SK-N-SH (cell line): ENCODE data around the gene ABI1. TPM values are rescaled to one million over a fixed set of nuclear protein-coding genes. Genes with fewer than 3 reads are reported as not detected.

Source experiments
- CTCF ChIA-PET: fragments of 300-600, 350-600 bp; formaldehyde crosslinking; extraction: SDS; loops from one replicate; lab custom pipeline; 2021; lab: Yijun Ruan, JAX
- POLR2A ChIA-PET: fragments of 350-600 bp; sonication (Branson Sonifier 250); formaldehyde crosslinking; extraction: SDS; loops from one replicate; lab custom pipeline; 2020; ENCODE audit warnings: antibody characterized with exemption, inconsistent platforms; lab: Yijun Ruan, JAX
- DNase-seq: peaks from one replicate; pipeline ENCODE4 v3.0.0; 2012
- H2AFZ ChIP-seq: fragments of 200-600 bp; sonication (generic); 2 replicates; pipeline ENCODE4 v1.8.1; 2016; ENCODE audit warnings: antibody characterized with exemption, mild to moderate bottlenecking, low read depth
- H3F3A ChIP-seq: fragments of 200-600 bp; sonication (generic); replicated peaks from 2 replicates; pipeline ENCODE3; 2016; ENCODE audit warnings: antibody characterized with exemption, mild to moderate bottlenecking; ENCODE audit not compliant: insufficient read depth
- H3K27ac ChIP-seq, 2 experiments: fragments of 200-500 bp in 1 of 2; fragments of 200-600 bp in 1 of 2; sonication (Bioruptor generic) in 1 of 2; sonication (generic), shearing (Covaris generic) in 1 of 2; 2 replicates each; pipeline versions ENCODE4 v1.5.1 to v1.6.1; 2014 to 2016; ENCODE audit warnings: low read depth in 2 of 2, inconsistent platforms in 1 of 2, low read length in 1 of 2, mild to moderate bottlenecking in 1 of 2, mixed read lengths in 1 of 2
- H3K27me3 ChIP-seq: fragments of 200-600 bp; sonication (generic), shearing (Covaris generic); 2 replicates; pipeline ENCODE4 v1.6.1; 2016; ENCODE audit warnings: mixed run types; ENCODE audit not compliant: insufficient read depth
- H3K36me3 ChIP-seq, 2 experiments: fragments of 200-500 bp in 1 of 2; fragments of 200-600 bp in 1 of 2; sonication (Bioruptor generic) in 1 of 2; sonication (generic) in 1 of 2; replicated peaks in 1 of 2; 2 replicates each; pipeline versions ENCODE3 to v1.5.1; 2014 to 2016; ENCODE audit warnings: low read length in 1 of 2, mild to moderate bottlenecking in 1 of 2; ENCODE audit not compliant: insufficient read depth in 2 of 2, control insufficient read depth in 1 of 2
- H3K4me1 ChIP-seq, 2 experiments: fragments of 200-500 bp in 1 of 2; fragments of 200-600 bp in 1 of 2; sonication (Bioruptor generic) in 1 of 2; sonication (generic), shearing (Covaris generic) in 1 of 2; 2 replicates each; pipeline versions ENCODE4 v1.5.1 to v1.6.1; 2014 to 2016; ENCODE audit warnings: low read depth in 1 of 2, low read length in 1 of 2, mixed run types in 1 of 2; ENCODE audit not compliant: insufficient read depth in 2 of 2, control insufficient read depth in 1 of 2
- H3K4me2 ChIP-seq: fragments of 200-600 bp; sonication (generic), shearing (Covaris generic); 2 replicates; pipeline ENCODE4 v1.6.1; 2017; ENCODE audit warnings: mixed run types
- H3K4me3 ChIP-seq, 2 experiments: fragments of 200-500 bp in 1 of 2; fragments of 200-600 bp in 1 of 2; sonication (Bioruptor generic) in 1 of 2; sonication (generic), shearing (Covaris generic) in 1 of 2; 2 replicates each; pipeline versions ENCODE4 v1.5.1 to v1.8.1; 2014 to 2016; ENCODE audit warnings: low read depth in 2 of 2, inconsistent platforms in 1 of 2, low read length in 1 of 2, mild to moderate bottlenecking in 1 of 2, mixed read lengths in 1 of 2, moderate library complexity in 1 of 2
- H3K79me2 ChIP-seq: fragments of 200-600 bp; sonication (generic); 2 replicates; pipeline ENCODE4 v1.8.1; 2017; ENCODE audit warnings: mild to moderate bottlenecking; ENCODE audit not compliant: insufficient read depth
- H3K9ac ChIP-seq: fragments of 200-600 bp; sonication (generic); 2 replicates; pipeline ENCODE4 v1.6.1; 2017; ENCODE audit warnings: mixed run types
- H3K9me2 ChIP-seq: fragments of 200-600 bp; sonication (generic); 2 replicates; pipeline ENCODE4 v1.6.1; 2017; ENCODE audit warnings: mixed run types
- H3K9me3 ChIP-seq: fragments of 200-600 bp; sonication (generic); 2 replicates; pipeline ENCODE4 v1.6.1; 2017; ENCODE audit warnings: mixed run types, mild to moderate bottlenecking, moderate library complexity
- H4K20me1 ChIP-seq: fragments of 200-600 bp; sonication (generic); 2 replicates; pipeline ENCODE4 v1.6.1; 2017; ENCODE audit warnings: mild to moderate bottlenecking, mixed run types; ENCODE audit not compliant: insufficient read depth
- CHD2 ChIP-seq: fragments of 150-350 bp; IDR thresholded peaks from 2 replicates; pipeline ENCODE4 v1.6.1; 2018; ENCODE audit warnings: low read length; ENCODE audit not compliant: partially characterized antibody
- EP300 ChIP-seq, 2 experiments: IDR thresholded peaks; 2 replicates each; pipeline versions ENCODE4 v1.4.0 to v1.6.1; 2012; ENCODE audit warnings: borderline replicate concordance in 1 of 2, low read depth in 1 of 2, low read length in 1 of 2
- FOSL2 ChIP-seq: IDR thresholded peaks from 2 replicates; pipeline ENCODE4 v1.4.0; 2012; ENCODE audit warnings: low read depth, mild to moderate bottlenecking, moderate library complexity, borderline replicate concordance
- FOXJ3 ChIP-seq: sonication (generic); formaldehyde crosslinking; IDR thresholded peaks from 2 replicates; pipeline ENCODE4 v1.5.1; 2020; ENCODE audit warnings: mild to moderate bottlenecking, missing genetic modification reagents
- GABPA ChIP-seq: IDR thresholded peaks from 2 replicates; pipeline ENCODE4 v1.4.0; 2012; ENCODE audit warnings: low read depth, mild to moderate bottlenecking
- GATA2 ChIP-seq: sonication (generic); formaldehyde crosslinking; IDR thresholded peaks from 2 replicates; pipeline ENCODE4 v1.5.0; 2020; ENCODE audit warnings: mild to moderate bottlenecking, missing genetic modification reagents
- IRF3 ChIP-seq: fragments of 150-350 bp; IDR thresholded peaks from 2 replicates; pipeline ENCODE4 v1.6.1; 2016; ENCODE audit warnings: mild to moderate bottlenecking, low read depth, low read length
- MAX ChIP-seq: IDR thresholded peaks from 2 replicates; pipeline ENCODE4 v1.4.0; 2012; ENCODE audit warnings: low read depth
- MXI1 ChIP-seq: IDR thresholded peaks from 2 replicates; pipeline ENCODE4 v1.6.1; 2012; ENCODE audit warnings: mild to moderate bottlenecking, low read depth, low read length, improper control_type of control experiment
- NFIC ChIP-seq: IDR thresholded peaks from 2 replicates; pipeline ENCODE4 v1.4.0; 2012; ENCODE audit warnings: borderline replicate concordance
- NRF1 ChIP-seq: IDR thresholded peaks from 2 replicates; pipeline ENCODE4 v1.6.1; 2012; ENCODE audit warnings: low read depth, mild to moderate bottlenecking, low read length
- POLR2AphosphoS5 ChIP-seq: IDR thresholded peaks from 2 replicates; pipeline ENCODE4 v1.6.1; 2012; ENCODE audit warnings: low read depth, low read length
- RAD21 ChIP-seq: IDR thresholded peaks from 2 replicates; pipeline ENCODE4 v1.6.1; 2012; ENCODE audit warnings: mild to moderate bottlenecking, low read length
- REST ChIP-seq: IDR thresholded peaks from 2 replicates; pipeline ENCODE4 v1.6.1; 2012; ENCODE audit warnings: mild to moderate bottlenecking, low read depth, low read length, moderate library complexity
- RFX5 ChIP-seq: IDR thresholded peaks from 2 replicates; pipeline ENCODE4 v1.6.1; 2012; ENCODE audit warnings: mild to moderate bottlenecking, improper control_type of control experiment, low read length
- TAF1 ChIP-seq: IDR thresholded peaks from 2 replicates; pipeline ENCODE4 v1.6.1; 2012; ENCODE audit warnings: low read depth, mild to moderate bottlenecking, low read length, moderate library complexity, borderline replicate concordance
- TCF12 ChIP-seq: IDR thresholded peaks from 2 replicates; pipeline ENCODE4 v1.4.0; 2012
- USF1 ChIP-seq: IDR thresholded peaks from 2 replicates; pipeline ENCODE4 v1.4.0; 2012; ENCODE audit warnings: low read depth, borderline replicate concordance
- YY1 ChIP-seq: IDR thresholded peaks from 2 replicates; pipeline ENCODE4 v1.4.0; 2012; ENCODE audit warnings: low read depth, mild to moderate bottlenecking
- WGBS: methylation state at CpG from one replicate; pipeline ENCODE4 v1.1.6; 2017; ENCODE audit warnings: low lambda C conversion rate; 5-methylcytosine and 5-hydroxymethylcytosine counted together
- polyA plus RNA-seq, 3 experiments: library from polyadenylated mRNA; depleted of rRNA; stranded (reverse); fragments of >200 nt; gene quantifications; 2 replicates each; pipeline ENCODE4 v1.2.3, GENCODE V29; 2012

Gene ABI1
- polyA plus RNA-seq, 1 of the 3 experiments (the other 2 are of a cell fraction) = 36.7 TPM

GRCh38 chr10:26741368-26741767 is 119.4 kb downstream of the ABI1 start:
- no peak overlapping the region for H2AFZ ChIP-seq
- no peaks in the 10 kb centered on the region for H3K9me3 ChIP-seq
- peaks cover 2% of the 10 kb centered on the region for H3F3A ChIP-seq
- no peaks in the 10 kb centered on the region for H3K27me3 ChIP-seq
- no peaks in the 10 kb centered on the region for H3K9me2 ChIP-seq
- no peak for DNase-seq
- no peaks in the 10 kb centered on the region for H3K4me1 ChIP-seq
- POLR2A ChIA-PET = no interaction called here
- H3K79me2 ChIP-seq = no peaks in the 10 kb centered on the region
- H3K36me3 ChIP-seq = peaks cover 41 to 57% of the 10 kb centered on the region in 2 experiments
- WGBS = 100% methylated on average over 4 of the region's 4 CpGs
- no peak overlapping the region for H3K9ac ChIP-seq
- TF ChIP-seq IRF3 = no peak
- TF ChIP-seq YY1 = no peak
- no peak for TF ChIP-seq NFIC
- TF ChIP-seq GABPA = no peak
- TF ChIP-seq RFX5 = no peak
- TF ChIP-seq TAF1 = no peak
- no peak for TF ChIP-seq MAX
- no peak for TF ChIP-seq TCF12
- no peak for TF ChIP-seq GATA2 (CRISPR knock-in tag)
- TF ChIP-seq MXI1 = no peak
- no peak for TF ChIP-seq FOXJ3 (CRISPR knock-in tag)
- TF ChIP-seq REST = no peak
- no peak for TF ChIP-seq USF1
- TF ChIP-seq POLR2AphosphoS5 = no peak
- TF ChIP-seq EP300 (IDR thresholded peaks at IDR 0.05; ENCODE audit: borderline replicate concordance in 1 of 2, low read depth in 1 of 2, low read length in 1 of 2) = no peak
- no peak for TF ChIP-seq RAD21
- TF ChIP-seq NRF1 = no peak
- TF ChIP-seq FOSL2 = no peak
- TF ChIP-seq CHD2 = no peak
- H3K27ac ChIP-seq = no peak overlapping the region
- H3K4me3 ChIP-seq = no peak overlapping the region
- no peaks in the 10 kb centered on the region for H4K20me1 ChIP-seq
- CTCF ChIA-PET = interaction anchor here (2.0 kb wide), 1 partner anchor 15 kb away, joined by 11 read pairs; no protein-coding TSS in a partner anchor
- H3K4me2 ChIP-seq = no peak overlapping the region
